Natural killer cell (primary cell): ENCODE data around the gene CISTR. TPM values are rescaled to one million over a fixed set of nuclear protein-coding genes. Genes with fewer than 3 reads are reported as not detected.

Source experiments
- ATAC-seq, 3 donors: fragments of 150-1000 bp in 2 of 3; fragments of 200-7000 bp in 1 of 3; cut with Tn5 transposase; 1 replicate in 1 of 3; 2 replicates in 2 of 3; pipeline ENCODE4 v1.10.0; 2021; ENCODE audit warnings: mild to moderate bottlenecking in 2 of 3, moderate library complexity in 2 of 3
- DNase-seq, 2 donors: peaks; one replicate each; pipeline versions ENCODE4 v3.0.0 to v3.0.0-alpha.2; 2013 to 2021; ENCODE audit warnings: mixed read lengths in 1 of 2
- H3K27ac ChIP-seq: one replicate; pipeline ENCODE4 v1.5.1; 2013; ENCODE audit warnings: mild to moderate bottlenecking, low read length
- H3K27me3 ChIP-seq: one replicate; pipeline ENCODE4 v1.6.1; 2013; ENCODE audit warnings: low read length; ENCODE audit not compliant: control insufficient read depth, insufficient read depth
- H3K36me3 ChIP-seq: one replicate; pipeline ENCODE4 v1.6.1; 2013; ENCODE audit warnings: low read length; ENCODE audit not compliant: control insufficient read depth, insufficient read depth
- H3K4me1 ChIP-seq: one replicate; pipeline ENCODE4 v1.6.1; 2013; ENCODE audit warnings: low read length; ENCODE audit not compliant: control insufficient read depth, insufficient read depth
- H3K4me3 ChIP-seq: one replicate; pipeline ENCODE4 v1.5.1; 2013; ENCODE audit warnings: low read length
- H3K9me3 ChIP-seq: one replicate; pipeline ENCODE4 v1.6.1; 2013; ENCODE audit warnings: low read length; ENCODE audit not compliant: control insufficient read depth, insufficient read depth
- H3K27ac Mint-ChIP-seq, 2 donors: one replicate each; pipeline ENCODE4 v1.8.0; 2022; ENCODE audit warnings: mild to moderate bottlenecking in 2 of 2, mixed read lengths in 2 of 2, moderate library complexity in 1 of 2
- H3K27me3 Mint-ChIP-seq, 2 donors: one replicate each; pipeline ENCODE4 v1.8.0; 2022; ENCODE audit warnings: low read depth in 2 of 2, mixed read lengths in 2 of 2
- H3K36me3 Mint-ChIP-seq: one replicate; pipeline ENCODE4 v1.8.0; 2022; ENCODE audit warnings: mixed read lengths
- H3K4me1 Mint-ChIP-seq, 2 donors: one replicate each; pipeline ENCODE4 v1.8.0; 2022; ENCODE audit warnings: mixed read lengths in 2 of 2
- H3K4me3 Mint-ChIP-seq: one replicate; pipeline ENCODE4 v1.8.0; 2022; ENCODE audit warnings: mild to moderate bottlenecking, moderate library complexity, mixed read lengths
- H3K9me3 Mint-ChIP-seq, 2 donors: one replicate each; pipeline ENCODE4 v1.8.0; 2022; ENCODE audit warnings: mixed read lengths in 2 of 2
- CTCF ChIP-seq: fragments of 200-600 bp; IDR thresholded peaks from one replicate; pipeline ENCODE4 v1.8.0; 2022; ENCODE audit warnings: antibody characterized with exemption
- WGBS: methylation state at CpG from one replicate; pipeline ENCODE4 v1.1.7; 2013; ENCODE audit warnings: missing lambda C conversion rate; ENCODE audit not compliant: insufficient coverage; 5-methylcytosine and 5-hydroxymethylcytosine counted together
- intact Hi-C: fragments of 100-400 bp; cut with micrococcal nuclease; formaldehyde crosslinking; loops from one replicate; pipeline ENCODE4 v1.14.2; 2022
- total RNA-seq, 4 donors: library from RNA; stranded (reverse); fragments of 120-200 nt in 1 of 4; gene quantifications; one replicate each; pipeline versions ENCODE4 v1.2.3 to v1.2.4, GENCODE V29; 2013 to 2022

The CISTR gene
- total RNA-seq, 3 donors from 2014 or later (not counting 1 experiment from before 2014, with no cell fraction given): not detected

GRCh38 chr12:53761306-53761705 is 9.5 kb upstream of the CISTR start:
- no peak for DNase-seq
- Histone ChIP-seq H3K36me3 (no peaks in the 10 kb centered on the region), H3K4me1 (peaks cover 13% of the 10 kb centered on the region), H3K4me3 (no peak overlapping the region), H3K9me3 (no peaks in the 10 kb centered on the region), H3K27ac (no peak overlapping the region), H3K27me3 (peaks cover 8% of the 10 kb centered on the region)
- intact Hi-C loops: no loop called here
- no peaks in the 10 kb centered on the region for H3K9me3 Mint-ChIP-seq
- no peak for ATAC-seq
- peaks cover 5 to 8% of the 10 kb centered on the region in 2 donors for H3K4me1 Mint-ChIP-seq
- no peak overlapping the region for H3K4me3 Mint-ChIP-seq
- peaks cover 56 to 72% of the 10 kb centered on the region in 2 donors for H3K27me3 Mint-ChIP-seq
- H3K36me3 Mint-ChIP-seq: no peaks in the 10 kb centered on the region
- H3K27ac Mint-ChIP-seq: no peak overlapping the region
- TF ChIP-seq CTCF: no peak

GRCh38 chr12:53759261-53759660 is 7.5 kb upstream of the CISTR start:
- Mint-ChIP-seq H3K27ac (no peak overlapping the region), H3K4me1 (peaks cover 16% of the 10 kb centered on the region in 2 donors), H3K27me3 (peaks cover 48 to 56% of the 10 kb centered on the region in 2 donors), H3K9me3 (no peaks in the 10 kb centered on the region), H3K36me3 (no peaks in the 10 kb centered on the region), H3K4me3 (no peak overlapping the region)
- Histone ChIP-seq H3K9me3 (no peaks in the 10 kb centered on the region), H3K4me1 (peaks cover 18% of the 10 kb centered on the region), H3K4me3 (no peak overlapping the region), H3K36me3 (no peaks in the 10 kb centered on the region), H3K27ac (no peak overlapping the region), H3K27me3 (peaks cover 5% of the 10 kb centered on the region)
- DNase-seq: no peak
- no peak for TF ChIP-seq CTCF
- WGBS: 89% methylated on average over 2 of the region's 2 CpGs
- intact Hi-C loops: no loop called here
- no peak for ATAC-seq

GRCh38 chr12:53758730-53759103 is 6.9 kb upstream of the CISTR start:
- H3K9me3 ChIP-seq: no peaks in the 10 kb centered on the region
- peaks cover 5% of the 10 kb centered on the region for H3K27me3 ChIP-seq
- Mint-ChIP-seq H3K4me3 (no peak overlapping the region), H3K27me3 (peaks cover 45 to 51% of the 10 kb centered on the region in 2 donors), H3K36me3 (no peaks in the 10 kb centered on the region), H3K9me3 (no peaks in the 10 kb centered on the region), H3K27ac (no peak overlapping the region), H3K4me1 (peaks cover 16% of the 10 kb centered on the region in 2 donors)
- ATAC-seq (no peak), DNase-seq (no peak)
- H3K36me3 ChIP-seq: no peaks in the 10 kb centered on the region
- peaks cover 18% of the 10 kb centered on the region for H3K4me1 ChIP-seq
- no peak for TF ChIP-seq CTCF
- no peak overlapping the region for H3K27ac ChIP-seq
- intact Hi-C loops: no loop called here
- 62% methylated on average over 8 of the region's 8 CpGs for WGBS
- no peak overlapping the region for H3K4me3 ChIP-seq

GRCh38 chr12:53758081-53758729 is 6.4 kb upstream of the CISTR start:
- Mint-ChIP-seq H3K4me3 (no peak overlapping the region), H3K27ac (no peak overlapping the region), H3K9me3 (no peaks in the 10 kb centered on the region), H3K36me3 (no peaks in the 10 kb centered on the region), H3K27me3 (peaks cover 41 to 46% of the 10 kb centered on the region in 2 donors), H3K4me1 (peaks cover 16% of the 10 kb centered on the region in 2 donors)
- no peak for DNase-seq
- TF ChIP-seq CTCF: no peak
- no peak for ATAC-seq
- Histone ChIP-seq H3K4me3 (no peak overlapping the region), H3K27ac (no peak overlapping the region), H3K27me3 (peaks cover 3% of the 10 kb centered on the region), H3K9me3 (no peaks in the 10 kb centered on the region), H3K36me3 (no peaks in the 10 kb centered on the region), H3K4me1 (peaks cover 18% of the 10 kb centered on the region)
- intact Hi-C loops: no loop called here
- WGBS: 39% methylated on average over 7 of the region's 7 CpGs
